Loucy (cell line): Measurements from ENCODE around the gene FGFR4.

Experiments
- CTCF ChIP-seq: fragments of 200-600 bp; sonication (generic); conservative IDR thresholded peaks from 2 replicates; pipeline ENCODE4 v1.5.1; 2014; ENCODE audit warnings: mild to moderate bottlenecking, antibody characterized with exemption, low read length
- EZH2phosphoT487 ChIP-seq: fragments of 200-600 bp; IDR thresholded peaks from 2 replicates; pipeline ENCODE4 v1.6.1; 2018; ENCODE audit warnings: antibody characterized with exemption, mild to moderate bottlenecking, moderate library complexity, borderline replicate concordance

DNA sequence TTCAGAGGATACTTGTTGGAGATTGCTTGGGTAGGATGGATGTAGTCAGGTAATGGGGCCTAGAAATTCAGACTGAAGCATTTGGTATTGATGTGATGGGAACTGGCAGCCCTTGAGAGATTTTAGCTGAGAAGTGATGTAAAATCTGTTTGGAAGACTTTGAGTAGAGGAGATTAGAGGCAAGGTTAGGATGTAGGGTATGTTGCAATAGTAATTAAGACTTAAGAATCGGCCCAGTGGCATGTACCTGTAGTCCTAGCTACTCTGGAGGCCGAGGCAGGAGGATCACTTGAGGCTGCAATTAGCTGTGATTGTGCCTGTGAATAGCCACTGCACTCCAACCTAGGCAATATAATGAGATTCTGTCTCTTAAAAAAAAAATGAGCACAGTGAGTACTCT, 53.6 kb downstream of the FGFR4 start:
- TF ChIP-seq CTCF, result no peak
- no peak for TF ChIP-seq EZH2phosphoT487
